Hindlimb muscle (tissue), 1 donor: ENCODE results near the gene GOLGA8K. TPM values are rescaled to one million over a fixed set of nuclear protein-coding genes. Genes with fewer than 3 reads are reported as not detected.
"Not testable (repeated sequence)": the region's sequence is repeated elsewhere in the genome, so short reads cannot be mapped to it uniquely, and the experiment has no call there.

ENCODE experiments used
- DNase-seq: peaks from one replicate; pipeline ENCODE4 v3.0.0-alpha.2; 2013
- polyA plus RNA-seq: library from polyadenylated mRNA; unstranded; fragments of 120-200 nt; gene quantifications from one replicate; pipeline ENCODE4 v1.2.1, GENCODE V29; 2013; ENCODE audit not compliant: insufficient read length

Gene GOLGA8K
- polyA plus RNA-seq, 1 donor = 0.86 TPM

GRCh38 chr15:32350563-32351220 lies 52.4 kb downstream of the GOLGA8K start:
- not testable (repeated sequence) for DNase-seq

GRCh38 chr15:32347037-32347436 lies 56.1 kb downstream of the GOLGA8K start:
- DNase-seq = not testable (repeated sequence)

GRCh38 chr15:32345978-32346547 lies 57.0 kb downstream of the GOLGA8K start:
- not testable (repeated sequence) for DNase-seq

- not testable (repeated sequence) for DNase-seq
These were observed 59.2 kb downstream of the GOLGA8K start for GRCh38 chr15:32343921-32344320.

Other genes starting within 250 kb of the GOLGA8K start
- gene GOLGA8O, start 52.3 kb upstream of the GOLGA8K start, polyA plus RNA-seq = 0.48 TPM
- 20.9 TPM for gene GOLGA8N, start 190.2 kb upstream of the GOLGA8K start, polyA plus RNA-seq
- gene ARHGAP11A, start 212.2 kb upstream of the GOLGA8K start, polyA plus RNA-seq = 12.4 TPM
- 7.0 TPM for gene SCG5, start 238.4 kb upstream of the GOLGA8K start, polyA plus RNA-seq